Fibroblast of mammary gland (primary cell): Measurements from ENCODE around the gene IL1A.

Experiments used
- DNase-seq: peaks from one replicate; pipeline ENCODE4 v3.0.0-alpha.2; 2010; ENCODE audit warnings: low read depth
- H3K4me3 ChIP-seq: 2 replicates; pipeline ENCODE4 v1.5.1; 2011; ENCODE audit warnings: low read depth, mild to moderate bottlenecking, low read length, moderate library complexity; ENCODE audit not compliant: control insufficient read depth
- TF ChIP-seq, protein P1 (sequence below): conservative IDR thresholded peaks from 2 replicates; pipeline ENCODE4 v1.5.1; 2011; ENCODE audit warnings: low read depth, low read length, inconsistent platforms; ENCODE audit not compliant: control insufficient read depth, insufficient read depth

The IL1A gene

DNA sequence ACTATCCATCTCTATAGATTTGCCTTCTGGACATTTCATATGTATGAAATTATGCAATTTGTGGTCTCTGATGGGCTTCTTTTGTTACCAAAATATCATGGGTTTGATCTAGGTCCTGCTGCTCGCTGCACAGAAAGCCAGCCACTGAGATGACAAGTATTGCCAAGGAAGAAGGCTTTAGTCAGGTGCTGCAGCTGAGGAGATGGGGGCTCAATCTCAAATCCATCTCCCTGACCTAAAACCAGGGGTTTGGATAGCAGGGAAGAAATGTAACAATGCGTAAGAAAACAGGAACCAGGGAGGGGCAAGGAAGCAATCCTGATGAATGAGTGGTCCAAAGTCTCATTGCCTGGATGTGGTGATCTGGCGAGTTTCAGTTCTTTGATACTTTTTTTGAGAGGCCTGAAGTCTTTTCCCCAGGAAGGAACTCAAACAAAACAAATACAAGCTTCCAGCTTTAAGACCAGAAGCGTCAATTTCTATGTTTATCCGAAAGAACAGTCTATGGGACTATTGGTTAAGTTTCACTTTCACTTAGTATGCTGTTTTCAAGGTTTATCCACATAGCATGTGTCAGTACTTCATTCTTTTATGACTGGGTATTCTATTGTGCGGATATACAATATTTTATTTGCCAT lies 16.5 kb downstream of the IL1A start:
- DNase-seq: no peak
- TF ChIP-seq, protein P1, sequence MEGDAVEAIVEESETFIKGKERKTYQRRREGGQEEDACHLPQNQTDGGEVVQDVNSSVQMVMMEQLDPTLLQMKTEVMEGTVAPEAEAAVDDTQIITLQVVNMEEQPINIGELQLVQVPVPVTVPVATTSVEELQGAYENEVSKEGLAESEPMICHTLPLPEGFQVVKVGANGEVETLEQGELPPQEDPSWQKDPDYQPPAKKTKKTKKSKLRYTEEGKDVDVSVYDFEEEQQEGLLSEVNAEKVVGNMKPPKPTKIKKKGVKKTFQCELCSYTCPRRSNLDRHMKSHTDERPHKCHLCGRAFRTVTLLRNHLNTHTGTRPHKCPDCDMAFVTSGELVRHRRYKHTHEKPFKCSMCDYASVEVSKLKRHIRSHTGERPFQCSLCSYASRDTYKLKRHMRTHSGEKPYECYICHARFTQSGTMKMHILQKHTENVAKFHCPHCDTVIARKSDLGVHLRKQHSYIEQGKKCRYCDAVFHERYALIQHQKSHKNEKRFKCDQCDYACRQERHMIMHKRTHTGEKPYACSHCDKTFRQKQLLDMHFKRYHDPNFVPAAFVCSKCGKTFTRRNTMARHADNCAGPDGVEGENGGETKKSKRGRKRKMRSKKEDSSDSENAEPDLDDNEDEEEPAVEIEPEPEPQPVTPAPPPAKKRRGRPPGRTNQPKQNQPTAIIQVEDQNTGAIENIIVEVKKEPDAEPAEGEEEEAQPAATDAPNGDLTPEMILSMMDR: no peak
- H3K4me3 ChIP-seq: no peak overlapping the region

GRCh38 chr2:112765251-112765650 lies 19.0 kb downstream of the IL1A start:
- no peak for DNase-seq
- H3K4me3 ChIP-seq: peak overlapping the region; percentile 91
- TF ChIP-seq, protein P1: no peak

- peak within 1 kb of the TSS; percentile 91 for H3K4me3 ChIP-seq
- peak; percentile 98 for DNase-seq
- TF ChIP-seq, protein P1: no peak
Measured at GRCh38 chr2:112764071-112765044, 19.9 kb downstream of the IL1A start, which contains the start of gene CKAP2L. TSS of gene CKAP2L (minus strand) at chr2:112764609. CDS start at chr2:112764598, 11 bp downstream.

DNA sequence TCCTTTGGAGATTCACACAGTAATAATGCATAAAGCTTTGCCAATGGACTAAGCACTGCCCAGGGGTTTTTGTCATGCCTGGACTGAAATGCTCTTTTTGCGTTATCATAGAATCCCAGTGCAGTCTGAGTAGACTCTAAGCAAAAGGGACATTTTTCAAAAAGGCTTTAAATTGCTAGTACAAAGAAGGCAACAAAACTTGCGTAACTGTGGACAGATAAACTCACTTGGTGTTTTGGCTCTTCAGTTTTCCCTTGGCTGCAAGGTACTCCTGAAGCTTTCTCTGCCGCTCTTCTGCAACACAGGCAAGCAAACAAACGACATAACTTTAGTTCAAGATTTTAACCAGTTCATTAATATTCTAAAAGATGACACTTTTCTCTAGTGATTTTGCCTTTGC lies 22.0 kb downstream of the IL1A start:
- TF ChIP-seq, protein P1: no peak
- no peak overlapping the region for H3K4me3 ChIP-seq
- DNase-seq: no peak

DNA sequence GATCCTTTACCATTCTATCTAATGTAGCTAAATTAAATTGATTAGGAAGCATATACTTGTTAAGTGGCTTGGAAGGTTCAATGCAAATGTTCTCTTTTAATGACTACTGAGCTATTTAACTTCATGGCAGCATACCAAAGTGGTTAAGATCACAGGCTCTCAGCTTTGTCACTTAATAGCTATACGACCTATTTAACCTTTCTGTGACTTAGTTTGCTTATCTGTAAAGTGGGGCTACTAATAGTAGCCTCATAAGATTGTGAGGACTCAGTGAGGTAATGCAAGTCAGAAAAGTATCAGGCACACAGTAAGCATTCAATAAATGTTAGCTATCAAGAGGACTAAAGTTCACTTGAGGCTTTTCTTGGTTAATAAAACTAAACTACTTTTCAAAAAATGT lies 24.1 kb downstream of the IL1A start:
- no peak overlapping the region for H3K4me3 ChIP-seq
- no peak for DNase-seq
- TF ChIP-seq, protein P1: no peak

- no peak for DNase-seq
- no peak overlapping the region for H3K4me3 ChIP-seq
- TF ChIP-seq, protein P1: no peak
Measured at GRCh38 chr2:112758711-112759110, 25.6 kb downstream of the IL1A start.
